Neural cell (in vitro differentiated cells): Measurements from ENCODE around the gene C19orf44. TPM values are rescaled to one million over a fixed set of nuclear protein-coding genes. Genes with fewer than 3 reads are reported as not detected.
"Not testable (repeated sequence)": the region's sequence is repeated elsewhere in the genome, so short reads cannot be mapped to it uniquely, and the experiment has no call there.

Source experiments
- H2AFZ ChIP-seq: fragments of 200-600, 300-800 bp; sonication (generic), shearing (Covaris generic); 2 replicates; pipeline ENCODE4 v1.6.0; 2014; ENCODE audit warnings: low read depth, mild to moderate bottlenecking, antibody characterized with exemption, low read length, moderate library complexity
- H3F3A ChIP-seq: fragments of 200-600 bp; shearing (Covaris generic); 2 replicates; pipeline ENCODE4 v1.6.1; 2016; ENCODE audit warnings: mild to moderate bottlenecking, moderate library complexity, mixed read lengths, antibody characterized with exemption, low read length; ENCODE audit not compliant: insufficient read depth, poor library complexity, severe bottlenecking
- H3K27ac ChIP-seq: fragments of 200-600, 300-800 bp; sonication (generic), shearing (Covaris generic); 2 replicates; pipeline ENCODE4 v1.5.1; 2014; ENCODE audit warnings: mild to moderate bottlenecking, low read length, moderate library complexity
- H3K27me3 ChIP-seq: fragments of 300-800, 200-600 bp; sonication (generic), shearing (Covaris generic); 2 replicates; pipeline ENCODE4 v1.6.0; 2014; ENCODE audit warnings: mild to moderate bottlenecking, low read depth, low read length, moderate library complexity; ENCODE audit not compliant: insufficient read depth
- H3K36me3 ChIP-seq: fragments of 300-800, 200-600 bp; sonication (generic), shearing (Covaris generic); 2 replicates; pipeline ENCODE4 v1.5.1; 2014; ENCODE audit warnings: mild to moderate bottlenecking, antibody characterized with exemption, low read length, moderate library complexity; ENCODE audit not compliant: insufficient read depth
- H3K4me2 ChIP-seq: fragments of 300-800, 200-600 bp; sonication (generic), shearing (Covaris generic); 2 replicates; pipeline ENCODE4 v1.6.0; 2014; ENCODE audit warnings: mild to moderate bottlenecking, low read length
- H3K4me3 ChIP-seq: fragments of 300-800, 200-600 bp; sonication (generic), shearing (Covaris generic); 2 replicates; pipeline ENCODE4 v1.5.1; 2014; ENCODE audit warnings: mild to moderate bottlenecking, low read length, moderate library complexity
- H3K79me2 ChIP-seq: fragments of 200-600 bp; shearing (Covaris generic); replicated peaks from 2 replicates; pipeline ENCODE4 v1.6.0; 2014; ENCODE audit warnings: mild to moderate bottlenecking, low read length, moderate library complexity; ENCODE audit not compliant: insufficient read depth
- H3K9ac ChIP-seq: fragments of 300-800, 200-600 bp; sonication (generic), shearing (Covaris generic); 2 replicates; pipeline ENCODE4 v1.6.1; 2016; ENCODE audit warnings: mild to moderate bottlenecking, low read length, mixed read lengths
- H3K9me2 ChIP-seq: fragments of 200-600 bp; shearing (Covaris generic); 2 replicates; pipeline ENCODE4 v1.6.1; 2016; ENCODE audit warnings: mild to moderate bottlenecking, low read length, mixed read lengths; ENCODE audit not compliant: insufficient read depth
- H3K9me3 ChIP-seq: fragments of 200-600, 300-800 bp; sonication (generic), shearing (Covaris generic); 2 replicates; pipeline ENCODE4 v1.6.1; 2016; ENCODE audit warnings: mild to moderate bottlenecking, mixed run types, low read length, moderate library complexity, mixed read lengths
- H4K20me1 ChIP-seq: fragments of 200-600 bp; shearing (Covaris generic); 2 replicates; pipeline ENCODE4 v1.6.1; 2016; ENCODE audit warnings: mild to moderate bottlenecking, mixed run types; ENCODE audit not compliant: insufficient read depth
- EP300 ChIP-seq: fragments of 450-650 bp; conservative IDR thresholded peaks from 2 replicates; pipeline ENCODE4 v1.6.1; 2014; ENCODE audit warnings: antibody characterized with exemption, mild to moderate bottlenecking, moderate library complexity; ENCODE audit not compliant: poor library complexity, severe bottlenecking
- EZH2 ChIP-seq: fragments of 200-600, 300-800 bp; shearing (Covaris generic), sonication (generic); IDR thresholded peaks from 2 replicates; pipeline ENCODE4 v1.6.1; 2014; ENCODE audit warnings: antibody characterized with exemption, low read length, borderline replicate concordance, mild to moderate bottlenecking; ENCODE audit not compliant: insufficient read depth, poor library complexity, severe bottlenecking
- MXI1 ChIP-seq: fragments of 450-650 bp; conservative IDR thresholded peaks from 2 replicates; pipeline ENCODE4 v1.6.1; 2014; ENCODE audit warnings: antibody characterized with exemption, mild to moderate bottlenecking; ENCODE audit not compliant: poor library complexity, severe bottlenecking
- POLR2AphosphoS5 ChIP-seq: IDR thresholded peaks from 2 replicates; pipeline ENCODE4 v1.6.1; 2012
- RAD21 ChIP-seq: fragments of 450-650 bp; conservative IDR thresholded peaks from 2 replicates; pipeline ENCODE4 v1.6.1; 2014; ENCODE audit warnings: antibody characterized with exemption, mild to moderate bottlenecking, moderate library complexity
- SMC3 ChIP-seq: fragments of 450-650 bp; conservative IDR thresholded peaks from 2 replicates; pipeline ENCODE4 v1.6.1; 2014; ENCODE audit warnings: antibody characterized with exemption, mild to moderate bottlenecking, moderate library complexity; ENCODE audit not compliant: poor library complexity
- TAF1 ChIP-seq: IDR thresholded peaks from 2 replicates; pipeline ENCODE4 v1.6.1; 2012; ENCODE audit warnings: low read depth
- polyA plus RNA-seq: library from polyadenylated mRNA; depleted of rRNA; stranded (reverse); fragments of >200 nt; gene quantifications from 2 replicates; pipeline ENCODE4 v1.2.3, GENCODE V29; 2014
- TF ChIP-seq, protein P1 (sequence below): fragments of 450-650 bp; IDR thresholded peaks from 2 replicates; pipeline ENCODE4 v1.5.1; 2014; ENCODE audit warnings: antibody characterized with exemption, mild to moderate bottlenecking, moderate library complexity; ENCODE audit not compliant: poor library complexity, severe bottlenecking
- TF ChIP-seq, protein P2 (sequence below): IDR thresholded peaks from 2 replicates; pipeline ENCODE4 v1.6.1; 2012; ENCODE audit warnings: borderline replicate concordance

C19orf44 gene
- polyA plus RNA-seq, 1 donor from 2014 or later, result 9.9 TPM

DNA sequence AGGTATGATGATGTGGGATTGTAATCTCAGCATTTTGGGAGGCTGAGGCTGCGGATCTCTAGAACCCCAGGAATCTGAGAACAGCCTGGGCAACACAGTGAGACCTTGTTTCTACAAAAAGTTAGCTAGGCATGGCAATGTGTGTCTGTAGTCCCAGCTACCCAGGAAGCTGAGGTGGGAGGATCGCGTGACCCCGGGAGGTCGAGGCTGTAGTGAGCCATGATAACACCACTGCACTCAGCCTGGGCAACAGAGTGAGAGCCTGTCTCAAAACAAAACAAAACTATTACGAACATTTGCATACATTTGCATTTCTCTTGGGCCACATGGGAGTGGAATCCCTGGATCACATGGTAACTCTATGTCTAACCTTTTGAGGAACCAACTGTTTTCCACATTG, 1.6 kb downstream of the C19orf44 start:
- no peak overlapping the region for H3K9ac ChIP-seq
- TF ChIP-seq SMC3 (no peak), MXI1 (no peak), TAF1 (no peak), EZH2 (no peak), EP300 (no peak), POLR2AphosphoS5 (no peak), RAD21 (no peak)
- TF ChIP-seq, protein P1, sequence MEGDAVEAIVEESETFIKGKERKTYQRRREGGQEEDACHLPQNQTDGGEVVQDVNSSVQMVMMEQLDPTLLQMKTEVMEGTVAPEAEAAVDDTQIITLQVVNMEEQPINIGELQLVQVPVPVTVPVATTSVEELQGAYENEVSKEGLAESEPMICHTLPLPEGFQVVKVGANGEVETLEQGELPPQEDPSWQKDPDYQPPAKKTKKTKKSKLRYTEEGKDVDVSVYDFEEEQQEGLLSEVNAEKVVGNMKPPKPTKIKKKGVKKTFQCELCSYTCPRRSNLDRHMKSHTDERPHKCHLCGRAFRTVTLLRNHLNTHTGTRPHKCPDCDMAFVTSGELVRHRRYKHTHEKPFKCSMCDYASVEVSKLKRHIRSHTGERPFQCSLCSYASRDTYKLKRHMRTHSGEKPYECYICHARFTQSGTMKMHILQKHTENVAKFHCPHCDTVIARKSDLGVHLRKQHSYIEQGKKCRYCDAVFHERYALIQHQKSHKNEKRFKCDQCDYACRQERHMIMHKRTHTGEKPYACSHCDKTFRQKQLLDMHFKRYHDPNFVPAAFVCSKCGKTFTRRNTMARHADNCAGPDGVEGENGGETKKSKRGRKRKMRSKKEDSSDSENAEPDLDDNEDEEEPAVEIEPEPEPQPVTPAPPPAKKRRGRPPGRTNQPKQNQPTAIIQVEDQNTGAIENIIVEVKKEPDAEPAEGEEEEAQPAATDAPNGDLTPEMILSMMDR, result no peak
- TF ChIP-seq, protein P2, sequence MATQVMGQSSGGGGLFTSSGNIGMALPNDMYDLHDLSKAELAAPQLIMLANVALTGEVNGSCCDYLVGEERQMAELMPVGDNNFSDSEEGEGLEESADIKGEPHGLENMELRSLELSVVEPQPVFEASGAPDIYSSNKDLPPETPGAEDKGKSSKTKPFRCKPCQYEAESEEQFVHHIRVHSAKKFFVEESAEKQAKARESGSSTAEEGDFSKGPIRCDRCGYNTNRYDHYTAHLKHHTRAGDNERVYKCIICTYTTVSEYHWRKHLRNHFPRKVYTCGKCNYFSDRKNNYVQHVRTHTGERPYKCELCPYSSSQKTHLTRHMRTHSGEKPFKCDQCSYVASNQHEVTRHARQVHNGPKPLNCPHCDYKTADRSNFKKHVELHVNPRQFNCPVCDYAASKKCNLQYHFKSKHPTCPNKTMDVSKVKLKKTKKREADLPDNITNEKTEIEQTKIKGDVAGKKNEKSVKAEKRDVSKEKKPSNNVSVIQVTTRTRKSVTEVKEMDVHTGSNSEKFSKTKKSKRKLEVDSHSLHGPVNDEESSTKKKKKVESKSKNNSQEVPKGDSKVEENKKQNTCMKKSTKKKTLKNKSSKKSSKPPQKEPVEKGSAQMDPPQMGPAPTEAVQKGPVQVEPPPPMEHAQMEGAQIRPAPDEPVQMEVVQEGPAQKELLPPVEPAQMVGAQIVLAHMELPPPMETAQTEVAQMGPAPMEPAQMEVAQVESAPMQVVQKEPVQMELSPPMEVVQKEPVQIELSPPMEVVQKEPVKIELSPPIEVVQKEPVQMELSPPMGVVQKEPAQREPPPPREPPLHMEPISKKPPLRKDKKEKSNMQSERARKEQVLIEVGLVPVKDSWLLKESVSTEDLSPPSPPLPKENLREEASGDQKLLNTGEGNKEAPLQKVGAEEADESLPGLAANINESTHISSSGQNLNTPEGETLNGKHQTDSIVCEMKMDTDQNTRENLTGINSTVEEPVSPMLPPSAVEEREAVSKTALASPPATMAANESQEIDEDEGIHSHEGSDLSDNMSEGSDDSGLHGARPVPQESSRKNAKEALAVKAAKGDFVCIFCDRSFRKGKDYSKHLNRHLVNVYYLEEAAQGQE, result no peak
- no peaks in the 10 kb centered on the region for H3K27me3 ChIP-seq
- no peaks in the 10 kb centered on the region for H3K9me2 ChIP-seq
- no peak overlapping the region for H2AFZ ChIP-seq
- no peaks in the 10 kb centered on the region for H3K9me3 ChIP-seq
- H3K27ac ChIP-seq, result no peak overlapping the region
- no peaks in the 10 kb centered on the region for H4K20me1 ChIP-seq
- peaks cover 17% of the 10 kb centered on the region for H3K79me2 ChIP-seq
- no peak overlapping the region for H3K4me2 ChIP-seq
- H3K36me3 ChIP-seq, result no peaks in the 10 kb centered on the region
- no peaks in the 10 kb centered on the region for H3F3A ChIP-seq
- peak overlapping the region; percentile 76 for H3K4me3 ChIP-seq

DNA sequence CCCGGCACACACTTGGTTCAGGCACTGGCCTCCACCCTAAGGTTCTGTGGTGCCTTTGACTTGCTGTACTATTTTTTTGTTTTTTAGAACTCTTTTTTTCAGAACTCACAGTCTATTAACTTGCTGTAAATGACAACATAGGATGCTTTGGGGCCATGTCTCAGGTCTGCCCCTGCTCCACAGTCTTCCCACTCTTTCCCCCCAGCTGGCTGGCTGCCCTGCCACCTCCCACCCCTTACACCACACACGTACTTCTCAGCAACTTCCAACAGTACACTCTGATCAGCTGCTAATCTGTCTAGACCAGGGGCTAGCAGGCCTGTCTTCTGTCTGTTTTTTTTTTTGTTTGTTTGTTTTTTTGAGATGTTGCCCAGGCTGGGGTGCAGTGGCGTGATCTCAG, 8.1 kb downstream of the C19orf44 start:
- no peaks in the 10 kb centered on the region for H3K9me3 ChIP-seq
- H3K9me2 ChIP-seq, result no peaks in the 10 kb centered on the region
- H3K27ac ChIP-seq, result no peak overlapping the region
- TF ChIP-seq RAD21 (no peak), SMC3 (no peak), TAF1 (no peak), POLR2AphosphoS5 (no peak), EP300 (no peak), EZH2 (no peak), MXI1 (no peak)
- TF ChIP-seq, protein P1, result no peak
- TF ChIP-seq, protein P2, result no peak
- H3K4me2 ChIP-seq, result no peak overlapping the region
- no peak overlapping the region for H2AFZ ChIP-seq
- no peak overlapping the region for H3K9ac ChIP-seq
- no peaks in the 10 kb centered on the region for H3K79me2 ChIP-seq
- H3K27me3 ChIP-seq, result no peaks in the 10 kb centered on the region
- no peak overlapping the region for H3K4me3 ChIP-seq
- H3K36me3 ChIP-seq, result no peaks in the 10 kb centered on the region
- no peaks in the 10 kb centered on the region for H3F3A ChIP-seq
- no peaks in the 10 kb centered on the region for H4K20me1 ChIP-seq

DNA sequence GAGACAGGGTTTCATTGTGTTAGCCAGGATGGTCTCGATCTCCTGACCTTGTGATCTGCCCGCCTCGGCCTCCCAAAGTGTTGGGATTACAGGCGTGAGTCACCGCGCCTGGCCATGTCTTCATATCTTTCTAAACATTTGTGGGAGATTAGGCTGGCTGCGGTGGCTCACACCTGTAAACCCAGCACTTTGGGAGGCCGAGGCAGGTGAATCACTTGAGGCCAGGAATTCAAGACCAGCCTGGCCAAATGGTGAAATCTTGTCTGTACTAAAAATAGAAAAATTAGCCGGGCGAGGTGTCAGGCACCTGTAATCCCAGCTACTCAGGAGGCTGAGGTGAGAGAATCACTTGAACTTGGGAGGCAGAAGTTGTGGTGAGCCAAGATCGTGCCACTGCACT, 10.0 kb downstream of the C19orf44 start:
- H3K4me3 ChIP-seq, result not testable (repeated sequence)

More for the DNA sequence above, 10.0 kb downstream of the C19orf44 start:
- not testable (repeated sequence) for H3K9me3 ChIP-seq, H4K20me1 ChIP-seq, H3K9me2 ChIP-seq, H3K79me2 ChIP-seq, H3K9ac ChIP-seq, H3K27ac ChIP-seq, H3K4me2 ChIP-seq, H3K27me3 ChIP-seq, H3K36me3 ChIP-seq, H2AFZ ChIP-seq, H3F3A ChIP-seq
